ENCODE measurements around the gene FBXO3. TPM values are rescaled to one million over a fixed set of nuclear protein-coding genes. Genes with fewer than 3 reads are reported as not detected.

The FBXO3 gene
- total RNA-seq, 1 donor from 2014 or later: 24.4 TPM

GRCh38 chr11:33772870-33773269 is 1.4 kb downstream of the FBXO3 start:
- no peak for DNase-seq (ENCODE audit: extremely low read depth, low read depth, low spot score)

GRCh38 chr11:33772300-33772699 is 2.0 kb downstream of the FBXO3 start:
- DNase-seq (ENCODE audit: extremely low read depth, low read depth, low spot score): no peak

- no peak for DNase-seq (ENCODE audit: extremely low read depth, low read depth, low spot score)
These were observed 4.1 kb downstream of the FBXO3 start for GRCh38 chr11:33770236-33770635.

GRCh38 chr11:33769542-33769941 is 4.8 kb downstream of the FBXO3 start:
- DNase-seq (ENCODE audit: extremely low read depth, low read depth, low spot score): no peak

GRCh38 chr11:33767624-33768023 is 6.7 kb downstream of the FBXO3 start:
- no peak for DNase-seq (ENCODE audit: extremely low read depth, low read depth, low spot score)

GRCh38 chr11:33766085-33766484 is 8.2 kb downstream of the FBXO3 start:
- no peak for DNase-seq (ENCODE audit: extremely low read depth, low read depth, low spot score)

- DNase-seq (ENCODE audit: extremely low read depth, low read depth, low spot score): no peak
These were observed 12.8 kb downstream of the FBXO3 start for GRCh38 chr11:33761471-33761870.

- DNase-seq (ENCODE audit: extremely low read depth, low read depth, low spot score): no peak
These were observed 20.9 kb downstream of the FBXO3 start for GRCh38 chr11:33753304-33753967.

- no peak for DNase-seq (ENCODE audit: extremely low read depth, low read depth, low spot score)
These were observed 22.4 kb downstream of the FBXO3 start for GRCh38 chr11:33751878-33752277.

- no peak for DNase-seq (ENCODE audit: extremely low read depth, low read depth, low spot score)
These were observed 26.3 kb downstream of the FBXO3 start for GRCh38 chr11:33747979-33748378.

GRCh38 chr11:33743291-33743690 is 31.0 kb downstream of the FBXO3 start:
- DNase-seq (ENCODE audit: extremely low read depth, low read depth, low spot score): no peak

- no peak for DNase-seq (ENCODE audit: extremely low read depth, low read depth, low spot score)
These were observed 32.0 kb downstream of the FBXO3 start for GRCh38 chr11:33742249-33742851.

- DNase-seq (ENCODE audit: extremely low read depth, low read depth, low spot score): no peak
These were observed 32.5 kb downstream of the FBXO3 start for GRCh38 chr11:33741806-33742205.

- DNase-seq (ENCODE audit: extremely low read depth, low read depth, low spot score): no peak
These were observed 36.9 kb downstream of the FBXO3 start for GRCh38 chr11:33737362-33737821.

GRCh38 chr11:33736148-33736812 is 38.0 kb downstream of the FBXO3 start, which contains the start of gene CD59:
Gene CD59 (minus strand): TSS chr11:33736423. CDS start chr11:33722445, 13,978 bp downstream.
- DNase-seq (ENCODE audit: extremely low read depth, low read depth, low spot score): no peak

GRCh38 chr11:33735271-33736147 is 38.8 kb downstream of the FBXO3 start:
- DNase-seq (ENCODE audit: extremely low read depth, low read depth, low spot score): no peak

- no peak for DNase-seq (ENCODE audit: extremely low read depth, low read depth, low spot score)
These were observed 39.7 kb downstream of the FBXO3 start for GRCh38 chr11:33734441-33735270.

- no peak for DNase-seq (ENCODE audit: extremely low read depth, low read depth, low spot score)
These were observed 40.3 kb downstream of the FBXO3 start for GRCh38 chr11:33733980-33734379.

GRCh38 chr11:33731723-33732531 is 42.4 kb downstream of the FBXO3 start:
- DNase-seq (ENCODE audit: extremely low read depth, low read depth, low spot score): no peak
